H9 (cell line): Measurements from ENCODE around the gene VPS9D1. TPM values are rescaled to one million over a fixed set of nuclear protein-coding genes. Genes with fewer than 3 reads are reported as not detected.

Source experiments
- DNase-seq: peaks from one replicate; pipeline ENCODE4 v3.0.0-alpha.2; 2017
- H2AFZ ChIP-seq: one replicate; pipeline ENCODE4 v1.6.1; 2013; ENCODE audit warnings: mild to moderate bottlenecking, low read length, control low read depth, moderate library complexity
- H2AK5ac ChIP-seq: 2 replicates; pipeline ENCODE4 v1.6.1; 2013; ENCODE audit warnings: low read length, control low read depth, mixed read lengths; ENCODE audit not compliant: insufficient read length
- H2BK120ac ChIP-seq: one replicate; pipeline ENCODE4 v1.6.1; 2013; ENCODE audit warnings: low read depth, mild to moderate bottlenecking, low read length, control low read depth, inconsistent platforms; ENCODE audit not compliant: poor library complexity, severe bottlenecking
- H2BK12ac ChIP-seq: 2 replicates; pipeline ENCODE4 v1.6.1; 2013; ENCODE audit warnings: low read length, control low read depth, mixed read lengths, low read depth; ENCODE audit not compliant: insufficient read length
- H2BK15ac ChIP-seq: 2 replicates; pipeline ENCODE4 v1.6.1; 2013; ENCODE audit warnings: low read depth, low read length, control low read depth
- H2BK20ac ChIP-seq: one replicate; pipeline ENCODE4 v1.6.1; 2013; ENCODE audit warnings: low read depth, mild to moderate bottlenecking, low read length, control low read depth, inconsistent platforms; ENCODE audit not compliant: poor library complexity, severe bottlenecking
- H2BK5ac ChIP-seq: 2 replicates; pipeline ENCODE4 v1.6.1; 2013; ENCODE audit warnings: low read length, control low read depth, mixed read lengths; ENCODE audit not compliant: insufficient read length
- H3K14ac ChIP-seq: 2 replicates; pipeline ENCODE4 v1.6.1; 2013; ENCODE audit warnings: low read length, control low read depth; ENCODE audit not compliant: insufficient read depth
- H3K18ac ChIP-seq: 2 replicates; pipeline ENCODE4 v1.6.1; 2013; ENCODE audit warnings: low read depth, mild to moderate bottlenecking, mixed read lengths, low read length, control low read depth; ENCODE audit not compliant: insufficient read length
- H3K23ac ChIP-seq: 2 replicates; pipeline ENCODE4 v1.6.1; 2013; ENCODE audit warnings: low read length, control low read depth, mixed read lengths, low read depth; ENCODE audit not compliant: insufficient read length
- H3K23me2 ChIP-seq: 2 replicates; pipeline ENCODE4 v1.6.1; 2013; ENCODE audit warnings: low read depth, mild to moderate bottlenecking, mixed read lengths, low read length, control low read depth; ENCODE audit not compliant: insufficient read length, poor library complexity, severe bottlenecking
- H3K27ac ChIP-seq: 2 replicates; pipeline ENCODE4 v1.5.1; 2013; ENCODE audit warnings: low read length, control low read depth, mixed read lengths, low read depth; ENCODE audit not compliant: insufficient read length
- H3K27me3 ChIP-seq: 2 replicates; pipeline ENCODE4 v1.6.1; 2013; ENCODE audit warnings: low read length, control low read depth, inconsistent platforms; ENCODE audit not compliant: insufficient read depth
- H3K4ac ChIP-seq: 2 replicates; pipeline ENCODE4 v1.6.1; 2013; ENCODE audit warnings: low read depth, mild to moderate bottlenecking, control low read depth, inconsistent platforms, low read length, moderate library complexity
- H3K4me1 ChIP-seq: 2 replicates; pipeline ENCODE4 v1.6.1; 2013; ENCODE audit warnings: low read length, control low read depth, inconsistent platforms; ENCODE audit not compliant: insufficient read depth
- H3K4me2 ChIP-seq: 2 replicates; pipeline ENCODE4 v1.6.1; 2013; ENCODE audit warnings: low read length, control low read depth, mixed read lengths; ENCODE audit not compliant: insufficient read length, insufficient read depth
- H3K56ac ChIP-seq: 2 replicates; pipeline ENCODE4 v1.6.1; 2013; ENCODE audit warnings: low read depth, mild to moderate bottlenecking, mixed read lengths, low read length, control low read depth; ENCODE audit not compliant: insufficient read length
- H3K79me1 ChIP-seq: 2 replicates; pipeline ENCODE4 v1.6.1; 2013; ENCODE audit warnings: low read depth, mild to moderate bottlenecking, moderate library complexity, low read length, control low read depth, inconsistent platforms; ENCODE audit not compliant: insufficient read depth, poor library complexity, severe bottlenecking
- H3K79me2 ChIP-seq: 2 replicates; pipeline ENCODE4 v1.6.1; 2013; ENCODE audit warnings: low read length, control low read depth, inconsistent platforms; ENCODE audit not compliant: insufficient read depth
- H3K9ac ChIP-seq: 2 replicates; pipeline ENCODE4 v1.6.1; 2013; ENCODE audit warnings: low read length, control low read depth, mixed read lengths; ENCODE audit not compliant: insufficient read length; ENCODE audit errors: extremely low read depth
- H3K9me3 ChIP-seq: one replicate; pipeline ENCODE4 v1.6.1; 2013; ENCODE audit warnings: low read depth, low read length, inconsistent platforms; ENCODE audit not compliant: control insufficient read depth
- H3T11ph ChIP-seq: one replicate; pipeline ENCODE4 v1.6.1; 2013; ENCODE audit warnings: mild to moderate bottlenecking, low read length, control low read depth, inconsistent platforms
- H4K20me1 ChIP-seq: one replicate; pipeline ENCODE4 v1.6.1; 2013; ENCODE audit not compliant: control insufficient read depth, insufficient read length, insufficient read depth
- H4K5ac ChIP-seq: 2 replicates; pipeline ENCODE4 v1.6.1; 2013; ENCODE audit warnings: low read depth, mild to moderate bottlenecking, mixed read lengths, low read length, control low read depth; ENCODE audit not compliant: insufficient read length
- H4K8ac ChIP-seq: replicated peaks from 2 replicates; pipeline ENCODE4 v1.6.1; 2013; ENCODE audit warnings: low read length, control low read depth, mixed read lengths, low read depth; ENCODE audit not compliant: insufficient read length
- H4K91ac ChIP-seq: 2 replicates; pipeline ENCODE4 v1.6.1; 2013; ENCODE audit warnings: low read depth, mild to moderate bottlenecking, moderate library complexity, mixed read lengths, low read length, control low read depth; ENCODE audit not compliant: insufficient read length
- H3K27ac Mint-ChIP-seq, 3 experiments: 2 replicates in 2 of 3; 3 replicates in 1 of 3; pipeline ENCODE4 v1.8.0; 2020 to 2021; ENCODE audit warnings: mixed read lengths in 3 of 3, mild to moderate bottlenecking in 1 of 3, moderate library complexity in 1 of 3
- H3K27me3 Mint-ChIP-seq: 2 replicates; pipeline ENCODE4 v1.8.0; 2021; ENCODE audit warnings: low read depth, mild to moderate bottlenecking, moderate library complexity, mixed read lengths
- H3K36me3 Mint-ChIP-seq, 3 experiments: 2 replicates in 2 of 3; 3 replicates in 1 of 3; pipeline ENCODE4 v1.8.0; 2020 to 2021; ENCODE audit warnings: low read depth in 3 of 3, mixed read lengths in 3 of 3; ENCODE audit not compliant: insufficient read depth in 1 of 3
- H3K4me1 Mint-ChIP-seq, 2 experiments: 2 replicates each; pipeline ENCODE4 v1.8.0; 2020; ENCODE audit warnings: mixed read lengths in 2 of 2
- H3K4me3 Mint-ChIP-seq, 2 experiments: 2 replicates in 1 of 2; 3 replicates in 1 of 2; pipeline ENCODE4 v1.8.0; 2020 to 2021; ENCODE audit warnings: mild to moderate bottlenecking in 2 of 2, mixed read lengths in 2 of 2, moderate library complexity in 1 of 2
- H3K9me3 Mint-ChIP-seq, 2 experiments: 2 replicates in 1 of 2; 3 replicates in 1 of 2; pipeline ENCODE4 v1.8.0; 2020; ENCODE audit warnings: mild to moderate bottlenecking in 2 of 2, mixed read lengths in 2 of 2, moderate library complexity in 1 of 2
- WGBS: extraction: QIAGEN DNeasy Blood & Tissue Kit; methylation state at CpG from one replicate; pipeline ENCODE4 v1.1.7; 2013; ENCODE audit warnings: missing lambda C conversion rate, low lambda C conversion rate, mixed read lengths; ENCODE audit not compliant: insufficient read length; ENCODE audit errors: extremely low coverage; 5-methylcytosine and 5-hydroxymethylcytosine counted together
- total RNA-seq: library from RNA; stranded (reverse); gene quantifications from 2 replicates; pipeline ENCODE4 v1.2.1, GENCODE V29; 2021
- TF ChIP-seq, protein P1 (sequence below): fragments of 200-600 bp; sonication (generic); conservative IDR thresholded peaks from 3 replicates; pipeline ENCODE4 v1.8.0; 2021; ENCODE audit warnings: antibody characterized with exemption, mild to moderate bottlenecking

Gene VPS9D1
- total RNA-seq, 1 experiment from 2014 or later: 6.0 TPM

- peak overlapping the region; percentile 52 for H3K4me2 ChIP-seq
- no peaks in the 10 kb centered on the region for H4K20me1 ChIP-seq
- no peak overlapping the region for H4K91ac ChIP-seq
- H2BK12ac ChIP-seq: no peak overlapping the region
- no peak overlapping the region for H3K56ac ChIP-seq
- no peak overlapping the region for H2BK5ac ChIP-seq
- no peaks in the 10 kb centered on the region for H3K4me1 ChIP-seq
- Mint-ChIP-seq H3K9me3 (no peaks in the 10 kb centered on the region; a peak in 1 of 5 replicates), H3K36me3 (peaks cover 15 to 36% (median 21%) of the 10 kb centered on the region in 3 experiments; a peak in 6 of 7 replicates), H3K4me3 (peak overlapping the region; percentile 82 to 86), H3K27ac (no peak overlapping the region; a peak in 1 of 7 replicates), H3K4me1 (peaks cover 11 to 14% of the 10 kb centered on the region in 2 experiments), H3K27me3 (peaks cover 21% of the 10 kb centered on the region)
- H4K5ac ChIP-seq: no peak overlapping the region
- H3K23me2 ChIP-seq: peaks cover 11% of the 10 kb centered on the region
- H3K23ac ChIP-seq: no peak overlapping the region
- H3K9ac ChIP-seq: peak overlapping the region; percentile 47
- no peak overlapping the region for H2AFZ ChIP-seq
- no peaks in the 10 kb centered on the region for H3K79me1 ChIP-seq
- no peak overlapping the region for H3K27ac ChIP-seq
- H3K18ac ChIP-seq: peak overlapping the region; percentile 67
- H2BK15ac ChIP-seq: no peak overlapping the region; the same call in 1 of the 2 replicates
- no peaks in the 10 kb centered on the region for H3K79me2 ChIP-seq
- no peak overlapping the region for H2AK5ac ChIP-seq
- H3K14ac ChIP-seq: peak overlapping the region; percentile 92
- no peaks in the 10 kb centered on the region for H3K9me3 ChIP-seq
- no peak for DNase-seq
- no peak overlapping the region for H2BK120ac ChIP-seq
- WGBS: no CpG with 5 or more reads among the region's 22 CpGs
- H4K8ac ChIP-seq: no peak overlapping the region
- H3K4ac ChIP-seq: no peak overlapping the region; the same call in 1 of the 2 replicates
- no peak overlapping the region for H3T11ph ChIP-seq
- H2BK20ac ChIP-seq: no peak overlapping the region
- H3K27me3 ChIP-seq: no peaks in the 10 kb centered on the region; the same call in 1 of the 2 replicates
- TF ChIP-seq, protein P1, sequence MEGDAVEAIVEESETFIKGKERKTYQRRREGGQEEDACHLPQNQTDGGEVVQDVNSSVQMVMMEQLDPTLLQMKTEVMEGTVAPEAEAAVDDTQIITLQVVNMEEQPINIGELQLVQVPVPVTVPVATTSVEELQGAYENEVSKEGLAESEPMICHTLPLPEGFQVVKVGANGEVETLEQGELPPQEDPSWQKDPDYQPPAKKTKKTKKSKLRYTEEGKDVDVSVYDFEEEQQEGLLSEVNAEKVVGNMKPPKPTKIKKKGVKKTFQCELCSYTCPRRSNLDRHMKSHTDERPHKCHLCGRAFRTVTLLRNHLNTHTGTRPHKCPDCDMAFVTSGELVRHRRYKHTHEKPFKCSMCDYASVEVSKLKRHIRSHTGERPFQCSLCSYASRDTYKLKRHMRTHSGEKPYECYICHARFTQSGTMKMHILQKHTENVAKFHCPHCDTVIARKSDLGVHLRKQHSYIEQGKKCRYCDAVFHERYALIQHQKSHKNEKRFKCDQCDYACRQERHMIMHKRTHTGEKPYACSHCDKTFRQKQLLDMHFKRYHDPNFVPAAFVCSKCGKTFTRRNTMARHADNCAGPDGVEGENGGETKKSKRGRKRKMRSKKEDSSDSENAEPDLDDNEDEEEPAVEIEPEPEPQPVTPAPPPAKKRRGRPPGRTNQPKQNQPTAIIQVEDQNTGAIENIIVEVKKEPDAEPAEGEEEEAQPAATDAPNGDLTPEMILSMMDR: no peak
Observed at GRCh38 chr16:89712274-89712781, 8.4 kb downstream of the VPS9D1 start.
